K562 (cell line): Measurements from ENCODE around the gene ZFP69. TPM values are rescaled to one million over a fixed set of nuclear protein-coding genes. Genes with fewer than 3 reads are reported as not detected.

ENCODE experiments used
- ARID3B ChIP-seq: fragments of 250-450 bp; sonication (Bioruptor Pico); IDR thresholded peaks from 2 replicates; pipeline ENCODE4 v1.4.0; 2020; ENCODE audit warnings: borderline replicate concordance
- CBFA2T2 ChIP-seq: fragments of 450-650 bp; conservative IDR thresholded peaks from 2 replicates; pipeline ENCODE4 v1.6.1; 2017; ENCODE audit warnings: mild to moderate bottlenecking
- CBFA2T3 ChIP-seq: fragments of 450-650 bp; IDR thresholded peaks from 2 replicates; pipeline ENCODE4 v1.6.1; 2017
- ESRRA ChIP-seq: fragments of 450-650 bp; IDR thresholded peaks from 2 replicates; pipeline ENCODE4 v1.6.1; 2014; ENCODE audit warnings: low read depth, mild to moderate bottlenecking, moderate library complexity, borderline replicate concordance
- FOSL1 ChIP-seq: fragments of 200-800 bp; sonication (Bioruptor generic); conservative IDR thresholded peaks from 2 replicates; pipeline ENCODE4 v1.6.1; 2016; ENCODE audit warnings: missing genetic modification characterization, missing compliant biosample characterization
- FOXO4 ChIP-seq: fragments of 450-650 bp; formaldehyde crosslinking; IDR thresholded peaks from 2 replicates; pipeline ENCODE4 v1.4.0; 2020; ENCODE audit warnings: mild to moderate bottlenecking, moderate library complexity
- MGA ChIP-seq: fragments of 450-650 bp; IDR thresholded peaks from 2 replicates; pipeline ENCODE4 v1.6.1; 2016; ENCODE audit warnings: mild to moderate bottlenecking, moderate library complexity
- NFE2 ChIP-seq: IDR thresholded peaks from 2 replicates; pipeline ENCODE4 v1.6.1; 2014; ENCODE audit warnings: antibody characterized with exemption, low read depth
- SIN3A ChIP-seq, 2 experiments: fragments of 150-350 bp in 1 of 2; IDR thresholded peaks; 2 replicates each; pipeline ENCODE4 v1.6.1; 2011 to 2016; ENCODE audit warnings: borderline replicate concordance in 2 of 2, low read depth in 2 of 2, low read length in 2 of 2, mild to moderate bottlenecking in 2 of 2, moderate library complexity in 2 of 2; ENCODE audit not compliant: control insufficient read depth in 1 of 2
- TAL1 ChIP-seq: fragments of 450-650 bp; IDR thresholded peaks from 2 replicates; pipeline ENCODE4 v1.6.1; 2016; ENCODE audit warnings: mild to moderate bottlenecking
- U2AF2 ChIP-seq: fragments of 200-400 bp; formaldehyde crosslinking; optimal IDR thresholded peaks from 2 replicates; pipeline ENCODE3; 2017; ENCODE audit warnings: low read depth, mild to moderate bottlenecking, low read length
- ZC3H4 ChIP-seq: sonication (generic); formaldehyde crosslinking; IDR thresholded peaks from 2 replicates; pipeline ENCODE4 v1.9.0; 2021; ENCODE audit warnings: missing genetic modification reagents, borderline replicate concordance
- ZKSCAN8 ChIP-seq: fragments of 200-800 bp; sonication (Bioruptor generic); IDR thresholded peaks from 2 replicates; pipeline ENCODE4 v1.6.1; 2016; ENCODE audit warnings: missing genetic modification characterization, missing compliant biosample characterization
- polyA plus RNA-seq, 8 experiments: library from polyadenylated mRNA; depleted of rRNA in 4 of 8; stranded (reverse) in 5 of 8; unstranded in 3 of 8; fragments of >200 nt; fragmentation: Nextera tagmentation in 2 of 8; fragmentation: Illumina TruSeq in 1 of 8; extraction: Ambion mirVana in 2 of 8; extraction: Trizol in 1 of 8; gene quantifications; 2 replicates each; pipeline versions ENCODE4 v1.2.1 to v1.2.3, GENCODE V29; 2011 to 2014; ENCODE audit warnings: inconsistent platforms in 1 of 8, missing spikeins in 1 of 8
- total RNA-seq, 7 experiments: library from RNA; depleted of rRNA in 6 of 7; stranded (reverse); fragments of >200 nt in 6 of 7; fragmentation: Illumina TruSeq in 2 of 7; extraction: Trizol in 2 of 7; gene quantifications; 2 replicates each; pipeline versions ENCODE4 v1.2.1 to v1.2.3, GENCODE V29; 2011 to 2021; ENCODE audit warnings: low replicate concordance in 1 of 7

The ZFP69 gene
- total and polyA plus RNA-seq, 9 of the 15 experiments (the other 6 are each of a cell fraction or from before 2014, with no cell fraction given): 2.0 to 8.4 (median 5.7) TPM

GRCh38 chr1:40450495-40451237 is 26.4 kb upstream of the ZFP69 start (continued):
- TF ChIP-seq MGA: 0 out of 2 replicates have a peak, but pooled peaks have one; percentile 44
- TF ChIP-seq NFE2: peak; percentile 60
- TF ChIP-seq ZC3H4 (CRISPR knock-in tag): no peak
- no peak for TF ChIP-seq FOXO4
- TF ChIP-seq CBFA2T2: peak; percentile 60; the same call in 1 of the 2 replicates
- TF ChIP-seq ESRRA: peak; percentile 45; the same call in 1 of the 2 replicates
- TF ChIP-seq SIN3A (IDR thresholded peaks at IDR 0.05; ENCODE audit: borderline replicate concordance in 2 of 2, control insufficient read depth in 1 of 2, low read depth in 2 of 2, low read length in 2 of 2): no peak; a peak in 1 of 4 replicates
- peak; percentile 51 for TF ChIP-seq FOSL1 (tag)
- no peak for TF ChIP-seq U2AF2
- peak; percentile 47 for TF ChIP-seq TAL1
- TF ChIP-seq ARID3B (CRISPR knock-in tag): no peak
- peak; percentile 98 for TF ChIP-seq ZKSCAN8
- TF ChIP-seq CBFA2T3: peak; percentile 72
